Fibroblast of pulmonary artery (primary cell): ENCODE data around the gene LYRM9.
"Not testable (repeated sequence)": the region's sequence is repeated elsewhere in the genome, so short reads cannot be mapped to it uniquely, and the experiment has no call there.

Experiments
- DNase-seq: peaks from one replicate; pipeline ENCODE4 v3.0.0-alpha.2; 2010; ENCODE audit warnings: low read depth
- H3K4me3 ChIP-seq: replicated peaks from 2 replicates; pipeline ENCODE4 v1.5.1; 2011; ENCODE audit warnings: low read depth, mild to moderate bottlenecking, control low read depth, low read length, moderate library complexity
- TF ChIP-seq, protein P1 (sequence below): IDR thresholded peaks from 2 replicates; pipeline ENCODE4 v1.5.1; 2011; ENCODE audit warnings: mild to moderate bottlenecking, control low read depth, low read length, inconsistent platforms; ENCODE audit errors: missing control alignments

The LYRM9 gene

DNA sequence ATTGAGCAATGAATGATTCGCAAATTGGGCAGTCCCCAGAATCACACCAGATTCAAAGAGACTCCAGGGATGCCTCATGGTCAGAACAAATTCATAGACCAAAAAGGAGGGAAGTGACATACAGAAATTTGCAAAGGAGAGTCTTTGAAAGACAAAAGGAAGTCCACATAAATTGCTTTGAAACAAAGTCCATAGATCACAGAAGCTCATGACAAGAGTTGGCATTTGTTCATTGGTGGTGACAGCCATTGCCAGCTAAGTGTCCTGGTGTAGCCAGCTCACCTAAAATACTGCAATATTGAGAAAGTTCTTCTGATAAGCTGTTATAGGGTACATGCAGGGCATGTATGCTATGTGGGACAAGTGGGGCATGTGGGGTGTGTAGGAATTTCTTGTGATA, 55.4 kb downstream of the LYRM9 start:
- DNase-seq, H3K4me3 ChIP-seq: not testable (repeated sequence)

DNA sequence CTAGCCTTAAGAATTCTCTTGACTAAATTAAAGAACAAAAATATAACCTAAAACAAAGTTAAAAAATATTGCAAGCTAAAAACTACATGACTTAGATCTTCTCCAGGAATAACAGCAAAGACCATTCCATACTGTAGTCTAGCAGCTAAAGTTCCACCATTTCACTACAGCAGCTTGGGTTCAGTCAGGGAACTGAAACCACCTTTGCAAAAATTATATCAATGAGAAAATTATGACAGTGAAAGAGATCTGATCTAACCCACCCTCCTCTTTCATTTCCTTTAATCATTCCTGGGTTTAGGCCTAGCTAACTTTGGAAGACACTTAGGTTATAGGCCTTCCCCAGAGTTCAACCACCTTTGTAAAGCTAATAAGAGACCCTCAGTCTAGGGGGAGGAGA, 56.5 kb downstream of the LYRM9 start:
- no peak overlapping the region for H3K4me3 ChIP-seq
- DNase-seq: no peak
- TF ChIP-seq, protein P1, sequence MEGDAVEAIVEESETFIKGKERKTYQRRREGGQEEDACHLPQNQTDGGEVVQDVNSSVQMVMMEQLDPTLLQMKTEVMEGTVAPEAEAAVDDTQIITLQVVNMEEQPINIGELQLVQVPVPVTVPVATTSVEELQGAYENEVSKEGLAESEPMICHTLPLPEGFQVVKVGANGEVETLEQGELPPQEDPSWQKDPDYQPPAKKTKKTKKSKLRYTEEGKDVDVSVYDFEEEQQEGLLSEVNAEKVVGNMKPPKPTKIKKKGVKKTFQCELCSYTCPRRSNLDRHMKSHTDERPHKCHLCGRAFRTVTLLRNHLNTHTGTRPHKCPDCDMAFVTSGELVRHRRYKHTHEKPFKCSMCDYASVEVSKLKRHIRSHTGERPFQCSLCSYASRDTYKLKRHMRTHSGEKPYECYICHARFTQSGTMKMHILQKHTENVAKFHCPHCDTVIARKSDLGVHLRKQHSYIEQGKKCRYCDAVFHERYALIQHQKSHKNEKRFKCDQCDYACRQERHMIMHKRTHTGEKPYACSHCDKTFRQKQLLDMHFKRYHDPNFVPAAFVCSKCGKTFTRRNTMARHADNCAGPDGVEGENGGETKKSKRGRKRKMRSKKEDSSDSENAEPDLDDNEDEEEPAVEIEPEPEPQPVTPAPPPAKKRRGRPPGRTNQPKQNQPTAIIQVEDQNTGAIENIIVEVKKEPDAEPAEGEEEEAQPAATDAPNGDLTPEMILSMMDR: no peak

DNA sequence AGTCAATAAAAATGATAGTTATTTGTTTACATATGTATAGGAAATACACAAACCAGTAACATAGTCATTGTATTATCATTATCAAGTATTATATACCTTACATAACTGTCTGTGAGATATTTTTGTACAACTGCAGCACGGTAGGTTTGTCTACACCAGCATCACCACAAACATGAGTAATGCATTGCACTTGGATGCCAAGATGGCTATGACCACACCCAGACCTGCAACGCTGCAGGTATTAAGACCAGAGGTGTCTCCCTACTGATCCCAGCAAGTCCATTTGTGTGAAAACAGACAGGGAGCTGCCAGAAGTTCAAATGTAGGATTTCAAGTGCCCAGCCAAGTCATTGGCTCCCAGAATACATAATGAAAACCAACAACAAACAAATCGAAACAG, 58.6 kb downstream of the LYRM9 start:
- H3K4me3 ChIP-seq: no peak overlapping the region
- DNase-seq: no peak
- TF ChIP-seq, protein P1: no peak

DNA sequence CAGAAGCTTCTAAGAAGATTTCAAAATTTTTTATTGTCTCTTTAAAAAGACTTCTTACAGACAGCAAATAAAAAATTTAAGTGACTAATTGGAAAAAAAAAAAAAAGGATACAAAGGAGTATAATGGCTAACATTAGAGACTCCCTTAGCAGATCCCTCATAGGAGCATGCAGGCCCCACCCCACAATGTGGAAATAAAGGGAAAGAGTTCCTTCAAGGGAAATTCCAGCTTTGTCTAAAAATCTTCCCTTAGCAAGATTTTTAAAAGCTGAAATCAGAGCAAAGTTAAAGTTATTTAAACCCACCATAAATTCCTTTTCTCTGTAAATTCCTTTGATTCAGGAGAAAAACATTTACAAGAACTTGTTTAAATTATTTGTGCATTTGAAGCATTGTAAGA, 60.3 kb downstream of the LYRM9 start:
- DNase-seq: no peak
- TF ChIP-seq, protein P1: no peak
- H3K4me3 ChIP-seq: no peak overlapping the region

DNA sequence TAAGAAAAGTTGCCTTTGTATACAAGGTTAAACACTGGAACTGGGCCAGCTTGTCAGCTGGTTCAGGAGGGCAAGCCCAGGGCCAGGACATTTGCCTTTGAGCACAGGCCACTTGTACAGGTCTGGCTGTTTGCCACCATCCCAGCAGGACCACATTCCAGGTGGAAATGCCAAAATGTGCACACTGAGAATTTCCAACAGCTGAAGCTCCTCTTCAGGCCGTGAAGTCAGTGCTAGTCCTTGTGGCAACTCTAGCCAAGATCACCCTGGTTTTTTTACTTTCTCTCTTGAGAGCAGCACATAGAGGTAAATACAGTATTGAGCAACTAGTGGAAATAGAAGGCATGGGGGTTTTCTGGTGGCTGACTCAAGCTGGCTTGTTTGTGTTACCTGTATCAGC, 63.3 kb downstream of the LYRM9 start:
- not testable (repeated sequence) for DNase-seq, H3K4me3 ChIP-seq

DNA sequence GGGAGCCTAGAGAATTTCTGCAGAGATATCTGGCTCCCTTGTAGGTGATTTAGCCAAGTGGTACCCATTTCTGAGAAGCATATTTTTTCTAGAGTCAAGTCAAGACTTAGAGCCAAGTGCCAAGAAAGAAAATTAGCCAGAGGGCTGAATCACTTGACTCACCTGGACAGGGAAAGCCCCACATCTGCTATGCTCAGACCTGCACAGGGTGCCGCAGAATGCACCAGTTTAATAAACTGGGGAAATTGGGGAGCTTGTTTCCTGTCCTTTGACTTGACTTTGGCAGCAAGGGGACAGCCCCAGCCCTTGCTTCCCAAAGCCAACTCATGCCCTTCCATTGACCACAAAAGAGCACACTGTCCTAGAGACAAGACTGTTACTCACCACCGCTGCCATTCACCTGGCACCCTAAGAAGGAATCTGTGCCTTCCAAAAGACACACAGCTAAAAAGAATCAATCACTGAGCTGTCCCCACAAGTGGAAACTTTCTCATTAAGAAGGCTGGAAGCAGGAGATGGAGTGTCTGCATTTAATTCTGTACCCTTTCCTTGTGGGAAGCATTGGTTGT, 63.9 kb downstream of the LYRM9 start:
- DNase-seq, H3K4me3 ChIP-seq: not testable (repeated sequence)
